ENCODE measurements around the gene MS4A4A.

The MS4A4A gene

DNA sequence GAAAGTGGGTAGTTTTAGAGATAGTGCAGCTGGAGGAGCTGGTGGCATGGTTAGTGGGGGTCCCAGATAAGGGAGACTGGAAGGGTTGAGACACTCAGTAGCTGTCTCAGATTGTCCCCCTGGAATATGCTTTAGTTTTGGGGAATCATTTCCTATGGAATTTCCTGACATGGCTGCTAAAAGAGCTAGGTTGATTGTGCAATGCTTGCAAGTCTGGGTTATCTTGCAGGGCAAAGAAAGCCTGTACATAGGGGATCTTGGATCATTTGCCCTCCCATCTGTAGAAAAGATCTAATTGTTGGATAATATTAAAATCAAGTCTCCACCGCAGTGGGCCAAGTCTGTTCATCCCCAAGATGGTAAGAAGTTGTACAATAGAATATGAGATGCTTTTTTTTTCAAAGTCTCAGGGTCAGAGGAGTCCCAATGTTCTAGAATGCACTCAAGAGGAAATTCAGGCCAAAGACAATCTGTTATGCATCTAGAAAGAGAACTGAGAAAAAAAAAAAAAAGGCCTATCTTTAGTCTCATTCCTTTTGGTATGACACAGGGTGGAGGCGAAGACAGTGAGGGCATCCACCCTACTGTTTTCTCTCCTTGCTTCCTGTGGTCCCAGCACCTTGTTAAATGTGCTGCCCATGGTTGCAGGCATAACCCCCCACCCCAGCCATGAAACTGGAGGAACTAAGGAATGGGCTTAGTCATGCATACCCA is 66.8 kb downstream of the MS4A4A start:
- Mint-ChIP-seq H3K27ac (no peak overlapping the region), H3K27me3 (ENCODE audit: low read depth) (no peaks in the 10 kb centered on the region), H3K4me3 (no peak overlapping the region), H3K9me3 (no peaks in the 10 kb centered on the region), H3K36me3 (ENCODE audit: low read depth) (no peaks in the 10 kb centered on the region), H3K4me1 (no peaks in the 10 kb centered on the region)
- no peak for TF ChIP-seq CTCF (IDR thresholded peaks at IDR 0.05; ENCODE audit: unreplicated experiment in 3 of 3)

GRCh38 chr11:60348116-60348515 is 67.7 kb downstream of the MS4A4A start:
- no peaks in the 10 kb centered on the region for H3K27me3 Mint-ChIP-seq (ENCODE audit: low read depth)
- no peaks in the 10 kb centered on the region for H3K36me3 Mint-ChIP-seq (ENCODE audit: low read depth)
- TF ChIP-seq CTCF (IDR thresholded peaks at IDR 0.05; ENCODE audit: unreplicated experiment in 3 of 3) = no peak
- H3K27ac Mint-ChIP-seq = no peak overlapping the region
- no peak overlapping the region for H3K4me3 Mint-ChIP-seq
- no peaks in the 10 kb centered on the region for H3K4me1 Mint-ChIP-seq
- no peaks in the 10 kb centered on the region for H3K9me3 Mint-ChIP-seq

DNA sequence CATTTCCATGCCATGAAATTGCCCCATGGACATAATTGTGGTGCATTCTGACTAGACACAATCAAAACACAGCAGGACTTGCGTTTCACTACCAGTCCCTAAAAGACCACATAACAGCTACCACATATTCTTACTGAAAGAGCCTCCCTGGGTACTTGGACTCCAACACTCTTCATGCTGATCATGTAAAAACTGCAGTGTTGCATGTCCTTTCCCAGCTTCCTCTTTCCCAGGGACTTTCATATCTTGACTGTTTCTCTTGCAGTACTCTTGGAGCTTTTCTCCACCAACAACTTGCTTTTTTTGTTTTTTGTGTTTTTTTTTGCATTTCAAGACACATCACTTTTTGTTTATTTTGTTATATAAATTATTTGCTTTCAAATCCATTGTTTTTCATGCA is 69.5 kb downstream of the MS4A4A start:
- H3K4me1 Mint-ChIP-seq = no peaks in the 10 kb centered on the region
- H3K27me3 Mint-ChIP-seq (ENCODE audit: low read depth) = no peaks in the 10 kb centered on the region

DNA sequence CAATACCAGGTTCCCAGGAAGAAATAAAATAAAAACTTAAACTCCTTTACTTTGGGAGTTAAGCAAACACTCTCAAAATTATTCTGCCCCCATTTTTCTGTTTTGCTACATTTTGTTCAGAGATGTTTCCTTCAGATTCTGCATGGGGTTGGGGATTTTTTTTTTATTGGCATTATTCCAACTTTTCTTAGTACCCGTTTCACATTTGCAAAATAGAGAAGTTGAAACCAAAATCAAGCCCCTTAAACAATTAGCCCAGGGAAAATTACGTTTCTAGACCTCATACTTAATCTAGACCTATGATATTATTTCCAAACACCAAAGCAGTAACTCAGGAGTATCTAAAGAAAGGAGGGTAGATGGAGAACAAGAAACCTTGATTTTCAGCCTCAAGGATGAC is 77.3 kb downstream of the MS4A4A start:
- H3K4me3 Mint-ChIP-seq = no peak overlapping the region
- H3K27ac Mint-ChIP-seq = no peak overlapping the region
- no peaks in the 10 kb centered on the region for H3K36me3 Mint-ChIP-seq (ENCODE audit: low read depth)
- H3K9me3 Mint-ChIP-seq = no peaks in the 10 kb centered on the region
- H3K4me1 Mint-ChIP-seq = no peaks in the 10 kb centered on the region
- no peak for TF ChIP-seq CTCF (IDR thresholded peaks at IDR 0.05; ENCODE audit: unreplicated experiment in 3 of 3)
- H3K27me3 Mint-ChIP-seq (ENCODE audit: low read depth) = no peaks in the 10 kb centered on the region

More for the DNA sequence above, 69.5 kb downstream of the MS4A4A start:
- no peak for TF ChIP-seq CTCF (IDR thresholded peaks at IDR 0.05; ENCODE audit: unreplicated experiment in 3 of 3)
- Mint-ChIP-seq H3K27ac (no peak overlapping the region), H3K9me3 (no peaks in the 10 kb centered on the region), H3K36me3 (ENCODE audit: low read depth) (no peaks in the 10 kb centered on the region), H3K4me3 (no peak overlapping the region)

All from nephron (organoid).